Mammary epithelial cell (primary cell): ENCODE data around the gene ZNF83.

Experiments used
- CTCF ChIP-seq, 2 donors: IDR thresholded peaks in 1 of 2; conservative IDR thresholded peaks in 1 of 2; 2 replicates each; pipeline ENCODE4 v1.5.1; 2011 to 2012; ENCODE audit warnings: inconsistent platforms in 2 of 2, low read length in 2 of 2, mild to moderate bottlenecking in 2 of 2, control low read depth in 1 of 2, low read depth in 1 of 2; ENCODE audit not compliant: insufficient read depth in 1 of 2; ENCODE audit errors: extremely low read depth in 1 of 2
- EZH2 ChIP-seq: IDR thresholded peaks from 2 replicates; pipeline ENCODE4 v1.6.1; 2012; ENCODE audit warnings: low read length, inconsistent platforms, borderline replicate concordance

DNA sequence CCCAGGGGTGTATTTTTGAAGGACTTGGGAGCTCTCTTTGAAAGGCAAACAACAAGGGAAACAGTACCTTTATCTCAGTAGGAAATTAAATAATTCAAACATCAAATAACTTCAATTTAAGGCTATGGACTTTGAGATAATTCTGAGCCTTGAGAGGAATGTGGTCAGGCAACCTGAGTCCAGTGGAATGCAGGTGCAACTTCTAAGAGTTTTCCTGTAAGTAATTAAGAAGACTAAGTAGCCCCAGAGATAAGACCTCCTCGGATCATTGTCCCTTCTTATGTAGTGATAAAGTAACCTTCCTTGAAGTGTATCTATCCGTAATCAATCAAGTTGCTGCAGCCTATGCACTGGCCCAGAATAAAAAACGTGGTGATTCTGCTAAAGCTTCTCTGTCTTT is 38.9 kb downstream of the ZNF83 start:
- TF ChIP-seq CTCF (conservative IDR thresholded peaks at IDR 0.05 in 1 of 2, IDR thresholded peaks at IDR 0.05 in 1 of 2; ENCODE audit: extremely low read depth in 1 of 2, insufficient read depth in 1 of 2, low read depth in 1 of 2, low read length in 2 of 2) = no peak
- no peak for TF ChIP-seq EZH2
